SK-N-SH treated with all-trans-retinoic acid at 6 μM for 48 hours (cell line): ENCODE results near the gene SGMS2.
"Not testable (repeated sequence)": the region's sequence is repeated elsewhere in the genome, so short reads cannot be mapped to it uniquely, and the experiment has no call there.

Experiments used
- ARNTL ChIP-seq: fragments of 450-650 bp; formaldehyde crosslinking; IDR thresholded peaks from 2 replicates; pipeline ENCODE4 v1.5.0; 2020; ENCODE audit warnings: low read depth, mild to moderate bottlenecking, moderate library complexity, borderline replicate concordance
- PPARA ChIP-seq: fragments of 250-450 bp; sonication (Bioruptor Pico); IDR thresholded peaks from 2 replicates; pipeline ENCODE4 v1.5.0; 2020; ENCODE audit warnings: mild to moderate bottlenecking, borderline replicate concordance
- TCF4 ChIP-seq: fragments of 250-450 bp; sonication (Bioruptor Pico); IDR thresholded peaks from 2 replicates; pipeline ENCODE4 v1.8.0; 2021; ENCODE audit warnings: mild to moderate bottlenecking, moderate library complexity, borderline replicate concordance
- ZC3H10 ChIP-seq: fragments of 250-450 bp; sonication (Bioruptor Pico); IDR thresholded peaks from 2 replicates; pipeline ENCODE4 v1.5.1; 2021; ENCODE audit warnings: mild to moderate bottlenecking, moderate library complexity
- TF ChIP-seq, protein P1 (sequence below): fragments of 250-450 bp; sonication (Bioruptor Pico); IDR thresholded peaks from 2 replicates; pipeline ENCODE4 v1.8.0; 2020; ENCODE audit warnings: mild to moderate bottlenecking, moderate library complexity, borderline replicate concordance
- TF ChIP-seq, protein P2 (sequence below): fragments of 250-450 bp; sonication (Bioruptor Pico); IDR thresholded peaks from 2 replicates; pipeline ENCODE4 v1.5.1; 2020; ENCODE audit warnings: low read depth, mild to moderate bottlenecking, moderate library complexity

DNA sequence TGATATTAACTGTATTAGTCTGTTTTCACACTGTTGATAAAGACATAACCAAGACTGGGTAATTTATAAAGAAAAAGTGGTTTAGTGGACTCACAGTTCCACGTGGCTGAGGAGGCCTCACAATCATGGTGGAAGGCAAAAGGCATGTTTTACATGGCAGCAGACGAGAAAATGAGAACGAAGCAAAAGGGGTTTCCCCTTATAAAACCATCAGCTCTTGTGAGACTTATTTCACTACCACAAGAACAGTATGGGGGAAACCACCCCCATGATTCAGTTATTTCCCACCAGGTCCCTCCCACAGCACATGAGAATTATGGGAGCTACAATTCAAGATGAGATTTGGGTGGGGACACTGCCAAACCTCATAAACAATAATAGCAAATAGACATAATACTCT, 80.3 kb downstream of the SGMS2 start:
- TF ChIP-seq TCF4 (CRISPR knock-in tag); PPARA; ARNTL; ZC3H10 (CRISPR knock-in tag): not testable (repeated sequence)
- TF ChIP-seq, protein P1, sequence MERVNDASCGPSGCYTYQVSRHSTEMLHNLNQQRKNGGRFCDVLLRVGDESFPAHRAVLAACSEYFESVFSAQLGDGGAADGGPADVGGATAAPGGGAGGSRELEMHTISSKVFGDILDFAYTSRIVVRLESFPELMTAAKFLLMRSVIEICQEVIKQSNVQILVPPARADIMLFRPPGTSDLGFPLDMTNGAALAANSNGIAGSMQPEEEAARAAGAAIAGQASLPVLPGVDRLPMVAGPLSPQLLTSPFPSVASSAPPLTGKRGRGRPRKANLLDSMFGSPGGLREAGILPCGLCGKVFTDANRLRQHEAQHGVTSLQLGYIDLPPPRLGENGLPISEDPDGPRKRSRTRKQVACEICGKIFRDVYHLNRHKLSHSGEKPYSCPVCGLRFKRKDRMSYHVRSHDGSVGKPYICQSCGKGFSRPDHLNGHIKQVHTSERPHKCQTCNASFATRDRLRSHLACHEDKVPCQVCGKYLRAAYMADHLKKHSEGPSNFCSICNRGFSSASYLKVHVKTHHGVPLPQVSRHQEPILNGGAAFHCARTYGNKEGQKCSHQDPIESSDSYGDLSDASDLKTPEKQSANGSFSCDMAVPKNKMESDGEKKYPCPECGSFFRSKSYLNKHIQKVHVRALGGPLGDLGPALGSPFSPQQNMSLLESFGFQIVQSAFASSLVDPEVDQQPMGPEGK (CRISPR knock-in tag), result not testable (repeated sequence)
- TF ChIP-seq, protein P2, sequence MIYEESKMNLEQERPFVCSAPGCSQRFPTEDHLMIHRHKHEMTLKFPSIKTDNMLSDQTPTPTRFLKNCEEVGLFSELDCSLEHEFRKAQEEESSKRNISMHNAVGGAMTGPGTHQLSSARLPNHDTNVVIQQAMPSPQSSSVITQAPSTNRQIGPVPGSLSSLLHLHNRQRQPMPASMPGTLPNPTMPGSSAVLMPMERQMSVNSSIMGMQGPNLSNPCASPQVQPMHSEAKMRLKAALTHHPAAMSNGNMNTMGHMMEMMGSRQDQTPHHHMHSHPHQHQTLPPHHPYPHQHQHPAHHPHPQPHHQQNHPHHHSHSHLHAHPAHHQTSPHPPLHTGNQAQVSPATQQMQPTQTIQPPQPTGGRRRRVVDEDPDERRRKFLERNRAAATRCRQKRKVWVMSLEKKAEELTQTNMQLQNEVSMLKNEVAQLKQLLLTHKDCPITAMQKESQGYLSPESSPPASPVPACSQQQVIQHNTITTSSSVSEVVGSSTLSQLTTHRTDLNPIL (CRISPR knock-in tag), result not testable (repeated sequence)
